NCI-H2227 (cell line): Measurements from ENCODE around the gene CDHR5.

ENCODE experiments used
- DNase-seq: peaks from one replicate; lab custom pipeline; 2025; ENCODE audit not compliant: unreplicated experiment; lab: John Stamatoyannopoulos, UW

Gene CDHR5

DNA sequence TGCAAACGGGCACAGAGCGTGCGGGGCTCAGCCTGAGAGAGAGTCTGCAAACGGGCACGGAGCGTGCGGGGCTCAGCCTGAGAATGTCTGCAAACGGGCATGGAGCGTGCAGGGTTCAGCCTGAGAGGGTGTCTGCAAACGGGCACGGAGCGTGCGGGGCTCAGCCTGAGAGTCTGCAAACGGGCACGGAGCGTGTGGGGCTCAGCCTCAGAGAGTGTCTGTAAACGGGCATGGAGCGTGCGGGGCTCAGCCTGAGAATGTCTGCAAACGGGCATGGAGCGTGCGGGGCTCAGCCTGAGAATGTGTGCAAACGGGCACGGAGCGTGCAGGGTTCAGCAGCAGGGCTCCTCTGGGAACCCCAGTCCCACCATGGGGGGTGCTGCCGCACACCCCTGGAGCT lies 35.0 kb downstream of the CDHR5 start:
- DNase-seq = no peak

DNA sequence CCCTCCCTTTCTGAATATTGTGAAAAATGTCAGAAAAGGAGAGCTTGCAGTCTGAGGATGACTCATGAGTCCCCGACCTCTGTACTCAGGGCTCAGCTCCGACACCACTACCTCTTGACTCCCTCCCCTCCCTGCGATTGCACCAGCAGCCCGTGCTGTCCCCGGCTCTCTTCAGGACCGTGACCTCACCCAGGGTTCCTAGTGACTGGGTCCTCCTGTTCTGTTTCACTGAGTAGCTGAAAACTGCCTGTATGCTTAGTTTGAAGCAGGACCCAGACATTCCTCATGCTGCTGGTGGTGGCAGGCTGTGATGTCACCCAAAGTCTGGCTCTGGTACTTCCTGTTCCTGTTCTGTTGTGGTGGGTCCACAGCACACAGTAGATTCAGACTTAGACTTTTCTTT lies 36.8 kb downstream of the CDHR5 start:
- DNase-seq = no peak

DNA sequence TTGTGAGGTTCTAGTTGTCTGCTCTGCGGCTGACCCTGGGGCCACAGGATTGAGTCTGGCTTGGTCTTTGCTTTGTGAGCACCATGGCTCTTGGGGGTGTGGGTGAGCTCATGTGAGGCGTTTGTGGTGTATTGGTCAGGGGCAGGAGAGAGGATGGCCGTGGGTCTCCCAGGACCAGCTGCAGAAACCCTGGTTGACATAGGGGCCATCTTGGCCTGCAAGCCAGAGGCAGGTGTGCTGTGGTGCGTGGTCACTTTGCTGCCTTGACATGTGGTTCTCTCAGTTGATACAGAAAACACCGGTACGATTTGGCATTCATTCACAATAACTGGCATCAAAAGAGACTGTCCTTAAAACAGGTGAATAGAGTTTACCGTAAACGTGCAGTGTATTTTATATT lies 37.2 kb downstream of the CDHR5 start:
- DNase-seq = no peak

DNA sequence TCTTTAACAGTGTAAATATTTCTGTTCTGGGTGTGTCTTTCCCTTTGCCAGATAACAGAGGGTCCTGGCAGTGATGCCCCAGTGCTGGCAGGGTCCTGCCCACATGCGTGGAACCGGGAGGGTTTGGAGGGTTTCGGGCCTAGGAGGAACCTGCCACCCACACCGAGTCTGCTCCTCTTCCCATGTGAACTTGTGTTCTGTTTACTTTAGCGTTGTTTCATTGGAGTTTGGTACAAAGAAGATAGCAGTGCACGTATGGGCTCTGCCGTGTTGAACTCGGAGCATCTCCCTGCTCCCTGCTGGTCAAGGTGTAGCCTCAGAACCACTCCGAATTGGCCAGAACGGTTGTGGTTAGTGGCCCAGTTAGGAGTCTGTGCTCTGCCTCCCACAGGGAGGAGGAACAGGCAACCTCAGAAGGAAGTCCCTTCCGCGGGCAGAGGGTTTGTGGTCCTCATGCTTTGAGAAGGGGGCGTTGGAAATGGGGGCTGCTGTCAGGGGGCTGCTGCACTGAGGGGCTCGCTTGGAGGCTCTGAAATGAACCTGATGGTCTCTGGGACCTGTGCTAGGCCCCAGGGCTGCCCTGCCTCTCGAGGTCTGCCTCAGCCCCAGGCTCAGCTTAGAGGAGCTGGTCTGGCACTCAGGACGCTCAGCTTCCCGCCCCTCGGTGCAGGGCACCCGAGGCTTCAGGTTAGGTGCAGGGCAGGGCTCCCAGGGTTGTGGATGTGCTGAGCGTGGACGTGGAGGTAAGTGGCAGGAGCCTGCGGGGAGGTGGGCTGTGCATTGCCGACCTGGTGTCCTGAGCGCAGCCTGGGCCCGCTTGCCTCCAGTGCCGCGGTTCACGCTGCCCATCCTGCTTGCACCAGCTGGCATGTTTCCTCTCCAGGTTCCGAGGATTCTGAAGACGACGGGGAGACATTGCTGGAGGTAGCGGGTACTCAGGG lies 38.1 kb downstream of the CDHR5 start:
- no peak for DNase-seq

DNA sequence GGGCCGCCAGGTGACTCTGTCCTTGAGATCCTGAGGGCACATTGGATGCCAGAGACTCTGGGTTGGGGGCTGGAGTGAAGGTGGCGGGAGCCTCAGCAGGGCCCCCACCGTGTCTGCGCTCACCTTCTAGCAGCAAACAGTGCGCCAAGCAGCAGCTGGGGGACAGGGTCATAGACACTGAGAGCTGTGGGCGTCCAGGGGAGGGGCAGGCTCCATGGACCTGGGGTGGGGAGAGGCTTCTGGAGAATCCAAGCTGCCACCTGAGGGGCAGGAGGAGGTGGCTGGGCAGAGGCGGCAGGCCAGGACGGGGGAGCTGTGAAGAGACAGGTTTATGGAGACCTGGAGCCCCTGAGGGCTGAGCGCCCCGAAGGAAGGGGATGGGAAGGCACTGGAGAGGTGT lies 40.5 kb downstream of the CDHR5 start:
- DNase-seq = no peak

DNA sequence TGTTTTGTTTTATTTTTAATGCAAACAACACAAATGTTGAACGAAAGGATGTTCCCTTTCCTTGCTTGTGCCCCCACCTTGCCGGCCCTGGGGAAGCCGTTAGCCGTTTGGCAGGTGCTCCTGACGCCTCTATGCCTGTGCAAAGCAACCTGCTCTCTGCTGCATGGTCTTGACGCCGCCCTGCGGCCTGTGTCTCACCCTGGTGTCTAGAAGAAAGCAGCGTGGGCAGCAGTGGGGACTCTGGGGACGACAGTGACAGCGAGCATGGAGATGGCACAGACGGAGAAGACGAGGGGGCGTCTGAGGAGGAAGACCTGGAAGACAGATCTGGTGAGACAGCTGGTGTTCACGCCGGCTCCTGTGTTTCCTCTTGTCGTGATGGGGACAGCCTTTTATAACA lies 43.0 kb downstream of the CDHR5 start:
- DNase-seq = no peak

DNA sequence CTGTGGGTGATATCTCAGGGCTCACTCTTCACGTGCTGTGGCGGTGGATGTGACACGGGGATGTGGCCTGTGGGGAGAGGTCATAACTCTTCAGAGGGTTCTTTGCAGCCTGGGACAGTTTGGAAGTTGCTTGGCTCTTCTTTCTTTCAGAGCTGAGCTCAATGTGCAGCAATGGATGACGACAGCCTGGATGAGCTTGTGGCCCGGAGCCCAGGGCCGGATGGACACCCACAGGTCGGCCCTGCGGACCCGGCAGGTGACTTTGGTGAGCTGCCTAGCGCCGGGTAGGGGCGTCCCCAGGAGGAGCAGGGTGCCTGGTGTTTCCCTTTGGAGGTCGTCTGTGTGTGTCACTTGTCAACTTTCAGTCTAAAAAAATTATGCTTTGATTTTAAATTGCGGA lies 43.4 kb downstream of the CDHR5 start:
- DNase-seq = no peak

DNA sequence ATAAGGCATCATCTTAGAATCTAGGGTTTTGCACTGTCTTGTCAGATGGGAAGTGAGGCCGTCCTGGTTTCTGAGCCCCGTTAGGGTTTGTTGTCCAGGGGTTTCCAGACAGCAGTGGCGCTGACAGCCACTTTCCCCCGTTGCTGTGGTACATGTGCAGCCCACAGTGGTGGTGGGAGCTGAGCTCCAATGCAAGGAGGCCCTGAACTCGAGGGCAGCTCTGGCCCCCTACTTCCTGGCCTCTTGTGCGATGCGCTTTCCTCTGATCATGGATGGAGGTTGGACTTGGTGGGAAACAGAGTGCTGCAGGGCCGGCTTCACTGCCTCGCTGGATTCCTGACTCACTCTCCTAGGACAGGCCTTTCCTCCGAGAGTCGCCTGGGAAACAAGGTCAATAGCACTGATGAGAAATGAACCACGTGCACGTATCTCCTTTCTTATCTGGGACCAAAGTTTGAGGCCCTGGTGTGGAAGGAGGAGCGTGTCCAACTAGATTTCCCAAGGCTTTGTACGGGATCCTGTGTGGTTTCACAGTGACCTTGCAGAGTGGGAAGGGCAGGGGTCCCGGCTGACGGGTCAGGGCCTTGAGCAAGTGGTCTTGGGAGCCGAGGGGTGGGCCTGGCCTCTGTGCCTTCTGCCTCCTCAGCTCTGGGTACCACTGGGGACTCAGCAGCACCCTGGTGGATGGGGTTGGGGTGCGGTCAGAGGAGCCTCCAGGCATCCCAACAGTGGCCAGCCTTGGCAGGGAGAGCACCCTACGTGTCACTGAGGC lies 44.7 kb downstream of the CDHR5 start:
- no peak for DNase-seq

DNA sequence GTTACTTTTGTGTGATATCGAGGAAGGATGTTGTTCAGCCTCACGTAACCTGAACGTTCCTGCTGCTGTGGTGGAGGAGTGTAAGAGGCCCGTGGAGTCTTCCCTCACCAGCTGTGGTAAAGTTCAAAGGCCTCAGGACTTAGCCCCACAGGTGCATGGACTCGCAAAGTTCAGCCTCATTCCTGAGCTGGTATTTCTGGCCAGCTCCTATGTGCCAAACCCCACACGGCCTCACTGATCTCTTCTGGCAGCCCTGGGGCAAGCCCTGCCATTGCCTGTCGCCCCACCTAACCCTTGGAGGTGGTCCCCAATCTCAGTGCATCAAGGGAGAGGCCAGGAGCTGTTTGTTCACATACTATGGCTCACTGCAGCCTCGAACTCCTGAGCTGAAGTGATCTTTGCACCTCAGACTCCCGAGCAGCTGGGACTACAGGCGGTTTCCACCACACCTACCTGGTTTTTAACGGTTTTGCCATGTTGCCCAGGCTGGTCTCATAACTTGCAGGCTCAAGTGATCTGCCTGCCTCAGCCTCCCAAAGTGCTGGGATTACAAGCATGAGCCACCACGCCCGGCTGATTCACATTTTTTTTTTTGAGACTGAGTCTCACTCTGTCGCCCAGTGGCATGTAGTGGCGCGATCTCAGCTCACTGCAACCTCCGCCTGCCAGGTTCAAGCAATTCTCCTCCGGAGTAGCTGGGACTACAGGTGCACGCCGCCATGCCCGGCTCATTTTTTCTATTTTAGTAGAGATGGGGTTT lies 46.3 kb downstream of the CDHR5 start:
- no peak for DNase-seq

DNA sequence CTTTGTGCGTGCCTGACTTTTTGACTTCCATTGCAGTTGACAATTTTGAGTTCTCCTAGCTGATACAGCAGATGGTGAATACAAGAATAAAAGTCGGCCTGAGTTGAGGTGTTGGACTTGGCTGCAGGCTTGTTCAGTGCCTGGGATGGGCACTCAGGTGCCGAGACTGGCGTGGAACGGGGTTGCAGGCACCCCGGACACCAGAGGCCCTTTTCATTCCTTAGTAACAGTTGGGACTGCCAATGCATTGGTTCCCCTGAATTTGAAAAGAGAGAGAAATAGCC lies 47.2 kb downstream of the CDHR5 start:
- DNase-seq = no peak

DNA sequence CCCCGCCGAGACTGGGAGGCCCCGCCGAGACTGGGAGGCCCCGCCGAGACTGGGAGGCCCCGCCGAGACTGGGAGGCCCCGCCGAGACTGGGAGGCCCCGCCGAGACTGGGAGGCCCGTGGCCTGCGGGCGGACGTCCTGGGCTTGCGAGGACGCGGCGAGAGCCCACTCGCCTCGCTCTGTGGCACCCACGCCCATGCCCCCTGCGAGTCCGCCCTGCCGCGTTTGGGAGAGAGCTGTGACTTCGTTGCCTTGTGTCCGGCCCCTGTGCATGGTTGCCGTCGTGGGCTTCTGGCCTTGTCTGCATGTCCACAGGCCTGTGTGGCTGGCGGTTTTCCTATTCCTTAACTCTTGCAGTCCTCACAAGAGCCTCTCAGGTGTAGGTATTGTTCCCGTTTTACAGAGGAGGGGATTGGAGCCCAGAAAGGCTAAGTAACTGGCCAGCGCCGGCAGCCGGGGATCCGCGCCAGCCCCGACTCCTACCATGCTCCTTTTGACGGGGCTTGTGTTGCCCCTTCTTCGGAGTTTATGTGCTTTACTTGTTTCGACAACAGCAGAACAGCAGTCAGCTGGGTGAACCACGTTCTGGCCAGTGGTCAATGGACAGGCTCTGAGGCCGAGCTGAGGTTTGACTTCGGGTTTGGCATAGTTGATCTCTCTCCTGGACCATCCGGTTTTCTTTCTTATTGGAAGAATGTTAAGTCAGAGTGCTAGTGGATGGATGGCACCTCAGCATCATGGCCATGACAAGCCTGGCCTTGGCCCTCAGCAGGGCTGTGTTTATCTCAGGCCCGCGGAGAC lies 47.7 kb downstream of the CDHR5 start:
- no peak for DNase-seq

DNA sequence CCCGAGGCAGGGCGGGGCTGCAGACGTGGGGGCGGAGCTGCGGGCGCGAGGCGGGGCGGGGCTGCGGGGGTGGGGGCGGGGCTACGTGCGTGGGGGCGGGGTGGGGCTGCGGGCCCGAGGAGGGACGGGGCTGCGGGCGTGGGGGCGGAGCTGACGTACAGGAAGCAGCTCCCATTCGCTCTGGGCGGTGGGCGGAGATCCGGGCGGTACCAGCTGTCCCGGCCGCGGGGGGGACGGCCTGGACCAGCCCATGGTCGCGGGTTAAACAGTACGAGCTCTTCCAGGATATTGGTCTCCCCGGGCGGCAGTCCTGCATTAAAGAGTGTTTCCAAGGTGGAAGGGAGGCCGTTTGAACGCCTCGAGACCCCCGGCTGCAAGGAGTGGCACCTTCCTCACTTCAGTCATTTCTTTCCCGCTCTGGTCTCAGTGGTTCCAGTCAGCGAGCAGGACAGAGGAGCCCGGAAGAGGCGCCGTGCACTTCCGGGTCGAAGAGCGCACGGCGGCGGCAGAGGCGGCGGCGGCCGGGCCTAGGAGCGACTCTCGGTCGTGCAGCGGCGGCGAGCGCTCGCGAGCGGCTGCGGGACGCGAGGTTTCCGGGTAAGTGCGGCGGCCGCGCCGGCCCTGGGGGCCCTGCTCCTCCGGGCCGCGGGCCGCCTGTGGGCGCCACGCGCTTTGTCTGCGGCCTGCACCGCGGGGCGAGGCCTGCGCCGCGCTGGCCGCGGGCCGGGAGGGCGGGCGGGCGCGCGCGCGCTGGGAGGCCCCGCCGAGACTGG lies 48.6 kb downstream of the CDHR5 start, which contains the start of gene PHRF1:
TSS of gene PHRF1 (plus strand) at position 475 of the 773 bp plus-strand sequence. CDS start 5,043 bp downstream, outside the sequence.
- DNase-seq = peak; percentile 97

DNA sequence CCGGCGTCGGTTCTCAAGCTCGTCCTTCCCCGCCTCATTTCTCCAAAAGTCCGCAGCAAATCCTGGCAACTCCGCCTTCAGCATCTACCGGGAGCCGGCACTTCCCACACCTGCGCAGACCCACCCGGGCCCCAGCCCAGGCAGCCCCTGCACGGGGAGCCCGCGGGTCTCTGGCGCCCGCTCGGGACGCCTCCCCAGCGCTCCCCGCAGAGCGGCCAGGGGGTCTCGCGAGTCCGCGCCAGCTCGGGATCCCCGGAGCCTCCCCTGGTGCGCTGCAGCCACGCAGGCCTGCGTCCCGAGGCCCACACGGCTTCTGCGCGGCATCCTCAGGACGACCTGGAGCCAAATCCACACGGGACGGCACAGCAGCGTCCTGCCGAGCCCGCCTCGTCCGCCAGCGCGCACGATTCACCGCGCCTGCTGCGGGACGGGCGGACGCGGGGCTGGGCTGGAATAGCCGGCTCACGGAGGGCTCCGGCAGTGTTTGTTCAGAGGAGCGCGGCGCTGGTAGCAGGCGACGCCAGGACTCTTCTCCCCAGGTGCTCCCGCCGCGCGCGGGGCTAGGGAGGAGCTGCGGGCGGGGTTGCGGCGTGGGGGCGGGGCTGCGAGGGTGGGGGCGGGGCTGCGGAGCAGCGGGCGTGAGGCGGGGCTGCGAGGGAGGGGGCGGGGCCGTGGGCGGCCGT lies 49.3 kb downstream of the CDHR5 start:
- DNase-seq = peak; percentile 93

DNA sequence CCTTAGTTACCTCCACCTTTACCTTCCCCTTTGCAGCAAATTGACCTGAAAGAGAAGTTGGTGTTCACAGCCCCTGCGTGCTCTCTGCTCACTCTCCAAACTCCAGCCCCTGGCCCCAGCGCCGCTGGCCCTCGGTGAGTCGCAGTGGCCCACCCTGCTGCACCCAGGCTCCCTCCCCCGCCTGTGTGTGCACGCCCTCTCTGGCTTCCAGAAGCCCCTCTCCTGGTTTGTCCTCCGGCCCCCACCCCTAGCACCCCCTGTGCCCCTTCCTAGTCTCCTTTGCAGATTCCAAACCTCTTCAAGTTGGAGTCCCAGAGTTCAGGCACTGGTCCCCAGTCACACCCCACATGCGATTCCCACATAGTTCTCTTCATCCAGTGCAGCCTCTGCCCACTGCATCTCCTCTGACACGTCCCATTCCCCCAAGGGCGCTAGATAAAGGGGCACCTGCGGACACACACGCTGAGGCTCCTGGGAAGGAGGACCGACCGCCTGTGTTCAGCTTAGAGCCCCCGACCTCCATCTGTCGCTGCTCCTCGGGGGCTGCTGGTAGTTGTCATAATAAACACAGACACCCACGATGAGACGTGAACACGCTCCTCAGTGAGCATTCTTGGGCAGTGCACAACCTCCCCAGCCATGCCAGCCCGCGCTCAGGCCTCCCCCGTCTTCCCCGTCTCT lies 50.0 kb downstream of the CDHR5 start:
- no peak for DNase-seq

DNA sequence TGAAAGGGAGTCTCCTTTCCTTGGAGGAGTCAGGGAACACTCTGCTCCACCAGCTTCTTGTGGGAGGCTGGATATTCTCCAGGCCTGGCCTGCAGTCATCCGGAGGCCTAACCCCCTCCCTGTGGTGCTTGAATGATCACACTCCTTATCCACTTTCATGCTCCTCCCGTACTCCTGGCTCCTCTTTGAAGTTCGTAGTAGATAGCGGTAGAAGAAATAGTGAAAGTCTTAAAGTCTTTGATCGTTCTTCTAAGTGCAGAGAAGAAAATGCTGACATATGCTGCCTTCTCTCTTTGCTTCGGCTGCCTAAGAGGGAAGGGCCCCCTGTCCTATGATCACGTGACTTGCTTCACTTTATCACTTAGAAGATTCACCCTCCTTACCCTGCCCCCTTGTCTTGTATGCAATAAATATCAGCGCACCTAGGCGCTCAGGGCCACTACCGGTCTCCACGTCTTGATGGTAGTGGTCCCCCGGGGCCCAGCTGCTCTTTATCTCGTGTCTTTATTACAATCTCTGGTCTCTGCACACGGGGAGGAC lies 50.7 kb downstream of the CDHR5 start:
- peak; percentile 63 for DNase-seq

DNA sequence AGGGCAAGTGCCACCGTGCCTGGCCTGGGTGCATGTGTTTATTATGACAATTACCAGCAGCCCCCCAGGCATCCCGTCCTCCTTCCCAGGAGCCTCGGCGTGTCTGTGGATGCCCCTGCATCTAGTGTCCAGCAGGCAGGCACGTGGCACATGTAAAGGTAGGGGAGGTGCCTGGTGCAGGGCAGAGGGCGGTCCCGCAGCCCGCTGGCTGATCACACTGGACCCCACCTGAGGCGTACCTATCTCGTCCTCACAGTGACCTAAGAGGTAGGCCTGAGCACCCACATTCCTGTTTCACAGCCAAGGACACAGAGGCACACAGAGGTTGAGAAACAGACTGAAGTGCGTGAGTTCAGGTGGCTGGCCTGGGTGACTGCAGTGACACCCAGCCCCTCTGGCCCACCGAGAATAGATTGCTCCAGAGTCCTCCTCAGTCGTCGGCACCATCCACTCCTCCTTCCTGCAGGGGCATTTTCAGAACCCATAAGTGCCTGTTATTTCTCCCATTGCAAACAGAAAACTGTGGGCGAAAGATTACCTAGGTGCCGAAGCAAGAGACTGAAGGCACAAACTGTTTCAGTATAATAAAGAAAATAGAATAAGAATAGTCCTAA lies 51.5 kb downstream of the CDHR5 start:
- no peak for DNase-seq

DNA sequence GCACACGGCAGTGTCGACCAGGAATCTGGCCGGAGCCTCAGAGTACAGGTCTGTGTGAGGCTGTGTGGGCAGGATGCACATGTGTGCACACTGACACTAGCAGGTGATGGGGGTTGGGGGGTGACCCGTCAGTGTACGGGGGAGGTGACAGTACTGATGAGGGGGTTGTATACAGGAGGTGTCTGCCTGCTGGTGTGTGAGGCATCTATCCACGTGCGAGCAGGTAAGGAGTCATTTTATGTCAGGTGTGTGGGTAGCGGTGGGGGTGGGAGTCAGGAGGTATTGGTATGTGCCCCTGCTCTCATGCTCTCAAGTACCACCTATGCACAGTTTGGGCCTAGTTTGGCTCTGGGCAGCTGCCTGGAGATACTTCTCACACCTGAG lies 53.0 kb downstream of the CDHR5 start:
- DNase-seq = no peak
